Activated CD4-positive, alpha-beta T cell treated with anti-CD3 and anti-CD28 coated beads for 1 hour (primary cell): ENCODE results near the gene PDCL3.
A peak's percentile ranks its signal among the peaks of the same experiment; 100 is the strongest.

ENCODE experiments used
- DNase-seq: peaks from one replicate; pipeline ENCODE4 v3.0.0-alpha.2; 2020

Gene PDCL3

DNA sequence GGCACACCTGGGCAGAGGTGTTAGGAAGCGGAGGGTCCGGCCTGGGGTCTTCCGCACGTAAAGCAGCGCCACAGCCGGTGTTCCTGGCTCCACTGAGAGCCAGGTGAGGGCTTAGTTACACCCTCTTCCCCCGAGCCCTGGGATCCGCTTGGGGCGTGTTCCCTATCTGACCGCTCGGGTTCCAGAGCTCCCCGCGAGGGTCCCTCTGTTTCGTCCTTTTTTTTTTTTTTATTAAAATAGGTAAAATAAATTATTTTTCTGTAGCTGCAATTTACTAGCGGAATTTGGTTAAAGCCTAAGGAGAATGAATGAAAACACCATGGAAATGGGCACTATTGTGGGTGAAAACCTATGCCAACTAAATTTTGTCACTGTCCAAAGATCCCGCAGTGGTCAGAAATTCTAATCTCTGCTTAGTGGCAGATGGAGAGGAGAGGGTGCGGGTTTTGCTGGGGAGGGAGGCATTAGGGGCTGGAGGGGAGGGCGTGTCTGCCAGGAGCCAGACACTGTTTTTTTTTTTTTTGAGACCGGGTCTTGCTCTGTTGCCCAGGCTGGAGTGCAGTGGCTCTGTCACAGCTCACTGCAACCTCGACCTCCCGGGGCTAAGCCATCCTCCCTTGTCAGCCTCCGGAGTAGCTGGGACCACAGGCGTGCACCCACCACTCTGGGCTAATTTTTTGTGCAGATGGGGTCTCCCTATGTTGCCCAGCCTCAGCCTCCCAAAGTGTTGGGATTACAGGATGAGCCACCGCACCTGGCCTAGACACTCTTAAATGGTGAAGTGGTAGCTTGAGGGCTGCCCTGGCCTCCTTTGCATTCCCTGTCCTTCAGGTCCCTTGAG is 834 bp downstream of the PDCL3 start:
- no peak for DNase-seq

DNA sequence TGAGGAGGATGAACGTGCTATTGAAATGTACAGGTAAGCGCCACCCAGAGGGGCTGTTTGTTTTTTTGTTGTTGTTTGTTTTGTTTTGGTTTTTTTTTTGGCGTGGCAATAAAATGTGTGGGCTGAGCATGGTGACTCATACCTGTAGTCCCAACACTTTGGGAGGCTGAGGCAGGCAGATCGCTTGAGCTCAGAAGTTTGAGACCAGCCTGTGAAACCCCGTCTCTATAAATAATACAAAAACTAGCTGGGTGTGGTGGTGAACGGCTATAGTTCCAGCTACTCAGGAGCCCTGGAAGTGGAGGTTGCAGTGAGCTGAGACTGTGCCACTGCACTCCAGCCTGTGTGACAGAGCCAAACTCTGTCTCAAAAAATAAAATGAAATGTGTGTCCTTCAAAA is 6.2 kb downstream of the PDCL3 start:
- DNase-seq: no peak

DNA sequence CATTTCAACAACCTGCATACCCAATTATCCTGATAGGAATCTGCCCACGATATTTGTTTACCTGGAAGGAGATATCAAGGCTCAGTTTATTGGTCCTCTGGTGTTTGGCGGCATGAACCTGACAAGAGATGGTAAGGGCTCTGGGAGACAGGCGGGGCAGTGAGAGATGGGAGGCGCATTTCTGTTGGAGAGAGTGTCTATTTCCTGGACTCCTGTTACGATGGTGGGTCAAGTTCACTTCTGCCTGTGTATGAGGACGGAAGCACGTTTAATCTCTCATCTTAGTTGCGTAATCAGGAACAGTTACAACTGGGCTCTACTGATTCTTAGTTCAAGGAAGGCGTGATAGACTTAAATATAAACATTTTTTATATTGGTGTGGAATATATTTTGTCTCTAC is 8.9 kb downstream of the PDCL3 start:
- no peak for DNase-seq

DNA sequence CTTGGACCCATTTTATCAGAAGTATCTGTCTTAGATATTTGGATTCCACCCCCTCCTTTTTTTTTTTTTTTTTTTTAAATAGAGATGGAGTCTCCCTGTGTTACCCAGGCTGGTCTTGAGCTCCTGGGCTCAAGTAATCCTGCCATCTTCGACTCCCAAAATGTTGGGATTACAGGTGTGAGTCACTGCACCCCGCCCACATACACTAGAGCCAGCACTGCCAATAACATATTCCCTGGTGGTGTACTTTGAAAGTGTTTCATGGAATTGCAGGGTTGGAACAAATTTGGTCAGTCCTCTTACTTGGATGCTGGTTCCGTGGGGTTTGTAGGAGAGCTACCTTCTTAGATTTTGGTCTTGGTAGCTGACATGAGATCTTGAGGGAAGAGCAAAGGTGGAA is 15.0 kb downstream of the PDCL3 start:
- DNase-seq: no peak

DNA sequence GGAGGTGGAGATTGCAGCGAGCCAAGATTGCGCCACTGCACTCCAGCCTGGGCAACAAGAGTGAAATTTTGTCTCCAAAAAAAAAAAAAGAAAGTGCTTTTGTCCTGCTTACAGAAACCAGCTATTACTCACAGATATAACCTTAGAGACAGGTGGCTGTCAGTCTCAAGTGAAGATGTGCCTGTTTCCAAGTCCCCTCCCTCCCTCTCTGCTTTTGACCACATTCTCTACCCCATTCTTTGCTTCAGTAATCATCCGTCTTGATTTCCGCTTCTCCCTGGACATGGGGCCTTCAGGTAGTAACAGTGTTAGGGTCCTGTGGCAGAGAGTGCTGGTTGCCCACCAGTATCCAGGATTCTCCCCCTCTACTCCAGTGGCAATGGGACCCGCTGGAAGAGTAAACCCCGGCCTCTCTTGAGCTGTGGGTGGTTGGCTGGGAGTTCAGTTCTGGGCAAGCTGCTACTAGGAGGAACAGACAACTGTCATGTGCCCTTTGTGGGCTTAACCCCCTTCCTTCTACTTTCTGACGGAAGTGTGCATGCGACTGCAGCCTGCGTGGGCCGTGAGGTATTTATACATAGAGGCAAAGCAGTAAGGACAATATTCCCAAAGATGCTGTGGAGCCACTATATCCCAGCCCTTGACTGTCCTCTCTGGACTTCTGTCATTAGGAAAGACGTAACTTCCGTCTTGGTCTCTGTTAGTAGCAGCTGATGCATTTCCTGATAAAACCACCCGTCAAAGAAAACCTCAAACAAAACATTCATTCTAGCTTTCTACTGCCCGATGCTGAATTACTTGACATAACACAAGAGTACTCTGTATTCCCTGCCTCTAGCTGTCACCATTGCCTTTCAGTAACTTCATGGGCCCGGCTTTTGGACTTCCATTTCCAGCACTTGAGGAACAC is 17.8 kb downstream of the PDCL3 start:
- peak; percentile 32 for DNase-seq

DNA sequence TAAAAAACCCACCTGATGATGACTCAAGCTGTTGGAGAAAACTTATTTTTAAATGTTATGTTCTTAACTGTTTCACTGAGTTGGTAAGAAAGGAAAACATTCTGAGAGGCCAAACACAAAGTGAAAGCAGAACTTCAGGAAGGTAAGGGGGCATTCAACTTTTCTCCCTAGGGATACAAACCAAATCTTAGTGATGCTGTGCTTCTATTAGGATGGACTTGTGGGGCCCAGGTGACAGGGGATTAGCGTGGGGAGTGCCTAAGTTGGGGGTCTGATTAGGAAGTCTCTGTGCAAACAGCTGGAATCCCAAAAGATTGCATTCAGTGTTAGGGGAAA is 18.5 kb downstream of the PDCL3 start:
- DNase-seq: no peak

DNA sequence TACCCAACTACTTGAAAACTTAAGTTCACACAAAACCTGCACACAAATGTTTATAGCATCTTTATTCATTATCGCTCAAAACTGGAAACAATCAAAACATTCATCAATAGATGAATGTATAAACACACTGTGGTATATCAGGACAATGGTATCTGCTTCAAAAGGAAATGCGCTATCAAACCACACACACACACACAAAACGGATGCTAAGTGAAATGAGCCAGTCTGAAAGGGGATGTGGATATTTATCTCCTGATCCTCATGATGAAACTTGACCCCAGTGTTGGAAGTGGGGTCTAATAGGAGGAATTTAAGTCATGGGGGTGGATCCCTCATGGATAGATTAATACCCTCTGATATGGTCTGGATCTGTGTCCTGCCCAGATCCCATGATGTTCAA is 22.0 kb downstream of the PDCL3 start:
- DNase-seq: no peak

DNA sequence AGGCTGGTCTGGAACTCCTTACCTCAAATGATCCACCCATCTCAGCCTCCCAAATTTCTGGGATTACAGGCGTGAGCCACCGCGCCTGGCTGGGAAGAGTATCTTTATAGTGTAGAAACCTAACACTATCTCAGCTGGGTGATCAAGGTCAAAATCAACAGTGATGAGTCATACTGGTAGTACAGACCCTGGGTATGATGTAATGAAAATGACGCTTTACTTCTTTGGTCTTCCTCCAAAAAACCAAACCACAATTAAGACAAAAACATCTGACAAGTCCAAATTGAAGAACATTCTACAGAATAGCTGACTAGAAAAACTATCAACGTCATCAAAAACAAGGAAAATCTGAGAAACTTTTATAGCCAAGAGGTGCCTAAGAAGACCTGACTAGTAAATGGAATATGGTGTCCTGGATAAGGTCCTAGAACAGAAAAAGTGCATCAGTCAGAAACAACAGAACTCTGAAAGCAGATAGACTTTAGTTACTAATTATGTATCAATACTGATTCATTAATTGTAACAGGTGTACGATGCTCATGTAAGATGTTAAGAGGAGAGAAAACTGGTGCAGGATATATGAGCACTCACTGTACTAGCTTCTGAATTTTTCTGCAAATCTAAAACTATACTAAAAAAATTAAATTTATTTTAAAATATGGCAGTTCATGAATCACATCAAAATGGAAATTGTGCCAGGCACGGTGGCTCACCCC is 25.4 kb downstream of the PDCL3 start:
- DNase-seq: no peak

DNA sequence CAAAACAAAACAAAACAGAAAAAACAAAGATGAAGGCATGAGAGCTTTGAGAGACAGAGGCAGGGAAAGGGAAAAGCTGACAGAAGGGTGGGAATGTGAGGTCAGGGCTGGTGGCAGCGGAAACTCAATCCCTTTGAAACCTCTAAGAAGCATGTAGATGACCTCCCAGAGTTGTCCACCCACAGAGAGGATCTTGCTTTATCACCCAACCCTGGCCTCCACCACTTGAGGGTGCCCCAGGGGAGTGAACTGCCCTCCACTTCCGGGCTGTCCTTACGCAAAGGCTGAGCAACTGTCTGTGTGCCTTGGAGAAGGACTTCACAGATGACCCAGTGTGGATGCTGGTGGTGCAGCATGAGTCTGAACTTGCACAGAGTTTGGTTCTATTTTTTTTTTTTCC is 26.7 kb downstream of the PDCL3 start:
- DNase-seq: no peak

DNA sequence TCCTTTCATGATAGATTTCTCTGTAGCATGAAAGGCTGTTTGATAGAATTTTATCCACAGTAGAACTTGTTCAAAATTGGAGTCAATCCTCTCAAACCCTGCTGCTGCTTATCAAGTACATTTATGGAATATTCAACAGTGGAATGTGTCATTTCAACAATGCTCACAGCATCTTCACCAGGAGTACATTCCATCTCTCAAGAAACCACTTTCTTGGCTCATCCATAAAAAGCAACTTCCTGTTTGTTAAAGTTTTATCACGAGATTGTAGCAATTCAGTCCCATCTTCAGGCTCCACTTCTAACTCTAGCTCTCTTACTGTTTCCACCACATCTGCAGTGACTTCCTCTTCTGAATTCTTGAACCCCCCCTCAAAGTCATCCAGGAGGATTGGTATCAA is 29.4 kb downstream of the PDCL3 start:
- no peak for DNase-seq

DNA sequence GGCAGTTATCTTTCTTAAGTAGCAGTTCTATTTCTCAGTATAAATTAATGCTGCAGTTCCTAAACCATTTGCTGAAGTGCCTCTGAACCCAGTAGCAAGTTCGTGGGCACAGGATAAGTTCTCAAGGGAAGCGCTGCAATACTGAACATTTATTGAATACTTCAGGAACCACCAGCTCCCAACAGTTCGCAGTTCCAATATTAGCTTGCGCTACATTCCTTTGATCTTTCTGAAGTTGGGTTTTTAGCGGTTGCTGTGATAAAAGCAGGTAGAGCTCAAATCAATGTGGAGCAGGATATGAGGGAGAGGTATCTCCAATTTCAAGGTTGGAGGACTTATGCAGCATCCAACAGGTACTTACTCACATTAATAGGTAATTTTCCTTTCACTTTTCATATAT is 33.7 kb downstream of the PDCL3 start:
- DNase-seq: no peak

DNA sequence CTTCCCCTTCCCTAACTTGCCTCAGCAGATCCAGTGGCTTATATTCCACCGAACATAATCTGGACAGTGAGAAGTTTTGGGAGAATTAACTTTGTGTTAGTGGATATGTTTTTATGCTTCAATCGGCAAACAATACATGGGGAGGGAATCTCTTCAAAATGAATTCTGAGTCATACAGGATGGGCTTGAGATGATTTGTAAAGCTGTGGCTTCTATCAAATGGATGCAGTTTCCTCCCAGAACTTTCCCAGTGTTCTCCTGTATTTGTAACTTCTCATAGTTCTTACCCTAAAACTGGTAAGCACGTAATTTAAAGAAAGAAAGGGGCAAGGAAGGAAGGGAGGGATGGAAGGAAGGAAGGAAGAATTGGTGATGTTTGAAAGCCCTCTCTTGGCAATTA is 36.8 kb downstream of the PDCL3 start:
- no peak for DNase-seq

DNA sequence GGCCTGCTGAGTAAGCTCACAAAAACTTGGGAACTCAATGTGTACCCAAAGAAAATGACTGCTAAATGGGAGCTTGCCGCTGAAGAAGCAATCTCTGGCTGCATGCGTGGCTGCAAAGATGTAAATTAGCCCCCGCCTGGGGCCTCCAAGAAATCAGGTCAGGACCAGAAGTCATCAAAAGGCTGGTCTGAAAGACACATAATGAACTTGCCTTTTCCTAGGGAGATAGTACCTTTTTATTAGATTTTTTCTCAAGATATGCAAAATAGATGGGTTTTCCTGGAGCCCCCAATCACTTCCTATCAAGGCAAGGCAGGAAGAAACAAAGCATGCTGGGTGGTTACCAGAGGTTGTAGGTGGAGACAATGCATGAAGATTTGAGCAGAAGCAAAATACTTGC is 38.9 kb downstream of the PDCL3 start:
- DNase-seq: no peak

DNA sequence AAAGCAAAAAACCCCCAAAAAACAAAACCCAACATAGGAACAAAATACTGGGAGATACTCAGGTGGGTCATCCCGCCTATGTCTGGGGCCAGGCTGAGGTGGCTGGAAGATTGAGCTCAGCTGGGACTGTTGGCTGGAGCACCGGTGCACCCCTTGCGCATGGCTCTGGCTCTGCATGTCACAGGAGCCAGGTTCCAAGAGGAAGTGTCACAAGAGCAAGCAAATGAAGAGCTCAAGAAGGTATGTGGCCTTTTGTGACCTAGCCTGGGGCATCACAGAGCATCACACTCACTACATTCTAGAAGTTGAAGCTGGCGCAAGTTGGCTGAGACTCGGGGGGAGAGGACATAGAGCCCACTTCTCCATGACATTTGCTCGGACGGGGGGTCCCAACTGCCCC is 40.6 kb downstream of the PDCL3 start:
- DNase-seq: no peak

DNA sequence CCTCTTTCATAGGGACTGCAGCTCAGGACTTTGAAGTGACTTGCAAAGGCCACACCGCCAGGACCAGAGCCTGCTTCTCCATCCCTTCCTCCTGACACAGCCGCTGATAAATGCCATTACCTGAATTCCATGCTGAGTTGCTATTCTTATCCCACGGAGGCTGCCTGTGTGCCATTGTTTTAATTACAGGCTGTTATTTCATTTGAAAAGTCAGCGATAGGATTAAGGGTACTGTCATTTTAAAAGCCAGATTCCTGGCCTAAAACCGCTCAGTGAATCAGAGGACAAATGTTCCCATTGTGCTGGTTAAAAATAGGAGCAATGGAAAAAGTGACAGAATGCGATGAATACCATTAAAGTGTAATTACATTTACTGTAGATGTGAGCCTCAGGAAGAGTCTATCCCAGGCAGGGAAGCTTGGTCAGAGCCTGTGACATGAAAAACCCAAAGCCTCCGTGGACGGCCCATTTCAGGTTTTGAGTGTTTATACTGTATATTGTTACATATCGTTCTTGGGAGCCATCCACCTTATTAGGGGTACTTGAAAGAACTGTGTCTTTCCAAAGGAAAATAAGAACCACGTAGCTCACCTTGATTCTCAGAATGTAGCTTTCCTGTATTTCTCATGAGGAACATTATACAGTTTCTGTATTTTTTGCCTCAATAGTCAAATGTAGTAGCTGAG is 41.3 kb downstream of the PDCL3 start:
- DNase-seq: no peak

DNA sequence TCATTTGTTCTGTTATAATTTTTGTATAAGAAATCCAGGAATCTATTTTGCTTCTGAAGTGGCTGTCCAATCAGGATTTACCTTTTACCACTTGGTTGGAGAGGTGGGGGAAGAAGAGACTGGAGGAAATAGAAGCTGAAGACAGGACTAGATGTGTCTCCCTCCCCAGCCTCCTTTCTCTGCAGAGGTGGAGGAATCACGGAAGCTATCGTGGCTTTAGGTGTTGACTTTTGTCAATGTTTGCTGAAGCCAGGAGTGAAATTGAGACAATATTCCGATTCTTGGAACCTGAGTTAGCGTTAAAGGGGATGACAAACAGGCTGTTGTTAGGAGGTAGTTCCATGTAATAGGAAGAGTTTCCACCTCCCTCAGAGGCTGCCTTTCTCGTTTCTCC is 43.5 kb downstream of the PDCL3 start:
- DNase-seq: no peak

DNA sequence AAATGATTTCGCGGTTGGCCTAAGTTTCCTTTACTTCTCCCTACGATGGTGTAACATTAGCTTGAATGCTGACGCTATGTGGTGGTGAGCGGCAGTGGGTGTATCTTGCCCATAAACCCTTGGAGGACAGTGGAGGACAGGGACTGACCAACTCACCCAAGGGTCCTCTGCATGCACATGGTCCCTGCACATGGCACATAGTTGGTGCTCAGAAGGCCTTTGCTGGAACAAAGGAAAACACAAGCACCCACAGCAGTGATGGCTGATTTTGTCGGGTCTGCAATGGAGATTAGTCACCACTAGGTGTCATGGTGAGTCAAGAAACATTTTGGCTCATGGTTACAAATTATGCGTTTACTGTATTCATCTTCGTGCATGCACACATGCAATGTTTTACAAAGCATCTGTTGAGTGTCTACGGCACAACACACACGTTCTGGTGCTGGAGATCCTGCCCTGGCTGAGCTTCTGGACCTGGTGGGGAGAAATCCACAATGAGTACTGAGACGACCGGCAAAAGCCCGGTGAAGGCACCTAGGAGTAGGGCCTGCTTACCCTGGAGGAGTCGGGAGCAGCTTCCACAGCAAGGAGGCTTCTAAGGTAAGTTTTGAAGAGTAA is 44.0 kb downstream of the PDCL3 start:
- DNase-seq: no peak

DNA sequence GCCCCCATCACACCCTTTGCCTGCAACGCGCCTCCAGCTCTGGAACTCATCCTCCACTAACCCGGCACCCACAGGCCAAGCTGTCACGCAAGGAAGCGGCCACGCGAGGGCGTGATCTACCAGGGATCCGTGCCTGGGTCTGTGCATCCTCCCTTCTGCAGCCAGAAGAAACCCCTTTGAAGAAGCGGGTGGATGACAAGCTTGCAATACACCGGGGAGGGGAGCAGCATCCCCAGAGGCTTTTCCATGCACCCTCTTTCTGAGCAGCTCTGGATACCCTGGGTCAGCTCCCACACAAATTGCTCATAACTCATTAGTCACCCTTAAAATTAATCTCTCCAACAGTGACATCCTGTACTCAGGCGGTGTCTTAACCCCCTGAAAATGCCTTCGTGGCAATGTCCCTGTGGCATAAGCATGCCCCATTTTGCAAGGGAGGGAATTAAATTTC is 47.6 kb downstream of the PDCL3 start:
- peak; percentile 68 for DNase-seq

DNA sequence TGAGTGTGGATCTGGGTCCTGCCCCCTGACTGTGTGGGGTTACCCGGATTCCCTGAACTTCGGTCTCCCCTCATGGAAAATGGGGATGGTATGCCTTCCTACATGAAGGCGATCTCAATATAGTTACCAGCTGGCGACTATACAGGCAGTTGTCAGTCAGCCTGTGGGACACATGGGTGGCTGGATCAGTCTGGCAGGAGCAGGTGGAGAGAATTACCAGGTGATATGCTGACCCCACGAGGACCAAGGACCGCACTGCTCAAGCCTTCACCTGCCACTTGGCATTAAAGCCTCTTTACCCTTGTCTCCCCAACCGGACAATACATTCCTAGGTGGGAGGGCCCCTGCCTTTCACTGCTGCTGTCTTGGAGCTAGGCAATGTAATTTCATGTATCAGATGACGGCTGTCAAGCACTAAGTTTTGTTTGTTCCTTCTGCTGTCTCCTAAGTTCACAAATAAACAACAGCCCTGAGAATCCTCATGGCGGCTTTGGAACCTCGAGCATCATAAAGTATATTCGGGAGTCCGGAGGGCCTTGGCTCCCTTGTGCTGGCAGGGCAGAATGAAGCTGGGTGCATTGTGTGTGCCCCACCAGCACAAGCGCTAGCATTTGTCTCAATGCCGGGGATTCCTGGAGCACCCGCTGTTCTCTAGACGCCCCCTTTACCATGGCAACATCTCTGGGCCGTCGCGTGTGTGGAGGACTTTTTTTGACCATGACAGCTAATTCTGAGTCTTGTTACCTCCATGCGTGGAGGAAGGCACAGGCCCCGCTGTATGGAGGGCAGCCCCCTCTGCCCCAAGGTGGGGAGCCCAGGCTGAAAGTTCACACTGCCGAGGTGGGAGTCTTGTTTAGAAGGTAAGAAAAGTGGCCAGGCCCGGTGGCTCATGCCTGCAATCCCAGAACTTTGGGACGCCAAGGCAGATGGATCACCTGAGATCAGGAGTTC is 48.6 kb downstream of the PDCL3 start:
- DNase-seq: no peak

DNA sequence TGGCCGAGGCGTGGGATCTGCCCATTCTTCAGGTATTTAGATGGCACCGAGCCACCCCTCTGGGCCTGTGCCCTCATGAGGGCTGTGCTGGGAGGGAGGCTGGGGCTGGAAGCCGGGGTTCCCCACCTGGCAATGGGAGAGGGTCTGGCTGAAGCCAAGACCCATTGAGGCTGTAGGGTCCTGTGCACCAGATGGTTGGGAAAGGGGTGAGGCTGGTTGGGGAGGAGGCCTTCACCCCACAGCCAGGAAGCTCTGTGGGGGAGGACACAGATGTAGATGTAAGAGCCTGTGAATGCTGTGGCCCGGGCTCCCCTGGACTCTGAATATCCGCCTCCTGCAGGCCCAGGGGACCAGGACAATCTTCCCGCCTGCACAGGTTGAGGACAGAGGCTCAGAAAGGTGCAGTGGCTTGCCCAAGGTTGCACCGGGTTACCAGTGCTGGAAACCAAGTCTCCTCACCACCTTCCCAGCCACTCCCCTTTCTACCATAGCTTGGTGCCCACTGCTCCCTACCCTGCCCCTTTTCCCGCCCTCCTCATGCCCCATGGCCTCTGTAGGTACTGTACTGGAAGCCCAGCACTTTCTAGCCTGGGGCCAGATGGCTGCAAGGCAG is 49.7 kb downstream of the PDCL3 start:
- DNase-seq: no peak

DNA sequence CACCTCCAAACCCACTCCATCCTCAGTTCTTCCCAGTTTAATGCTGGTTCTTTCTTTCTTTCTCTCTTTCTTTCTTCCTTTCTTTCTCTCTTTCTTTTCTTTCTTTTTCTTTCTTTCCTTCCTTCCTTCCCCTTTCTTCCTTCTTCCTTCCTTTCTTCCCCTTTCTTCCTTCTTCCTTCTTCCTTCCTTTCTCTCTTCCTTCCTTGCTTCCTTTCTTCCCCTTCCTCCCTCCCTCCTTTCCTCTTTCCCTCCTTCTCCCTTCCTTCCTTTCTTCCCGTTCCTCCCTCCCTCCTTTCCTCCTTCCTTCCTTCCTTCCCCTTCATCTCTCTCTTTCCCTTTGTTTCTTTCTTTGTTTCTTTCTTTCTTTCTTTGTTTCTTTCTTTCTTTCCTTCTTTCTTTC is 50.9 kb downstream of the PDCL3 start:
- DNase-seq: no peak
